Fibroblast of pulmonary artery (primary cell): Measurements from ENCODE around the gene CSTPP1.

Experiments
- DNase-seq: peaks from one replicate; pipeline ENCODE4 v3.0.0-alpha.2; 2010; ENCODE audit warnings: low read depth
- H3K4me3 ChIP-seq: replicated peaks from 2 replicates; pipeline ENCODE4 v1.5.1; 2011; ENCODE audit warnings: low read depth, mild to moderate bottlenecking, control low read depth, low read length, moderate library complexity
- TF ChIP-seq, protein P1 (sequence below): IDR thresholded peaks from 2 replicates; pipeline ENCODE4 v1.5.1; 2011; ENCODE audit warnings: mild to moderate bottlenecking, control low read depth, low read length, inconsistent platforms; ENCODE audit errors: missing control alignments

The CSTPP1 gene

DNA sequence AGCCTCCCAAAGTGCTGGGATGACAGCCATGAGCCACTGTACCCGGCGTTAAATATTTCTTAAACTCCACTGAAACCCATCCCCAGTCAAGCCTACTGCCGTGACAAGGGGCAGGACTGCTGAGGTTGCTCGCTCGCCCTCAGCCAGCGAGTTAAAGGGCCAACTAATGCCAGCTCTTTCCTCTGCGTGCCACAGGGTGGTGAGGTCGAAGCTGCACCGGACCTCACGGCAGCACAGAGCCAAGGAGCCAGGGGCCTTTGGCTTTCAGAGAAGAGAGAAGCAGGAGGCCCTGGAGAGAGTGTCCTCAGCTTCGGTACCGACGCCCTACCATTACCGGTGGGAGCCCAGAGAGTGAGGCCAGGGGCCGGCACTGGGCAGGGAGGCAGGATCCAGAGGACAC, 227.3 kb downstream of the CSTPP1 start:
- no peak for DNase-seq
- H3K4me3 ChIP-seq: no peak overlapping the region
- TF ChIP-seq, protein P1, sequence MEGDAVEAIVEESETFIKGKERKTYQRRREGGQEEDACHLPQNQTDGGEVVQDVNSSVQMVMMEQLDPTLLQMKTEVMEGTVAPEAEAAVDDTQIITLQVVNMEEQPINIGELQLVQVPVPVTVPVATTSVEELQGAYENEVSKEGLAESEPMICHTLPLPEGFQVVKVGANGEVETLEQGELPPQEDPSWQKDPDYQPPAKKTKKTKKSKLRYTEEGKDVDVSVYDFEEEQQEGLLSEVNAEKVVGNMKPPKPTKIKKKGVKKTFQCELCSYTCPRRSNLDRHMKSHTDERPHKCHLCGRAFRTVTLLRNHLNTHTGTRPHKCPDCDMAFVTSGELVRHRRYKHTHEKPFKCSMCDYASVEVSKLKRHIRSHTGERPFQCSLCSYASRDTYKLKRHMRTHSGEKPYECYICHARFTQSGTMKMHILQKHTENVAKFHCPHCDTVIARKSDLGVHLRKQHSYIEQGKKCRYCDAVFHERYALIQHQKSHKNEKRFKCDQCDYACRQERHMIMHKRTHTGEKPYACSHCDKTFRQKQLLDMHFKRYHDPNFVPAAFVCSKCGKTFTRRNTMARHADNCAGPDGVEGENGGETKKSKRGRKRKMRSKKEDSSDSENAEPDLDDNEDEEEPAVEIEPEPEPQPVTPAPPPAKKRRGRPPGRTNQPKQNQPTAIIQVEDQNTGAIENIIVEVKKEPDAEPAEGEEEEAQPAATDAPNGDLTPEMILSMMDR: no peak

DNA sequence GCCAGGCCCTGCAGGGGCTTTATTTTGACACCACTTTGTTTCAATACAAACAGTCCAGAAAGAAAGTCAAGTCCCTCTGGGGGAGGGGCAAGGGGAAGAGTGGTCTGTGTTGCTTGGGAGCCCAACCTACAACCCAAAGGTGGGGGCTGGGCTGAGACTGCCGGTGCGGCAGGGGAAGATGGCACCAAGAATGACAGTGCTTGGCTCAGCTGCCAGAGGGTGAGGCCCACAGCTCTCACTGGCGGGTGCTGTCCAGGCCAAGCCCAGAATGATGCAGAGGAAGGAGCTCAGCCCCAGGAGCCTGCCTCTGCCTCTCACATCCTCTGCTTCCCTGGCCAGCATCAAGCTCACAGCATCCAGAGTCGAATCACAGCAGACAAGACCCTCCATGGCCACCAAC, 227.8 kb downstream of the CSTPP1 start:
- DNase-seq: no peak
- TF ChIP-seq, protein P1: no peak
- no peak overlapping the region for H3K4me3 ChIP-seq

DNA sequence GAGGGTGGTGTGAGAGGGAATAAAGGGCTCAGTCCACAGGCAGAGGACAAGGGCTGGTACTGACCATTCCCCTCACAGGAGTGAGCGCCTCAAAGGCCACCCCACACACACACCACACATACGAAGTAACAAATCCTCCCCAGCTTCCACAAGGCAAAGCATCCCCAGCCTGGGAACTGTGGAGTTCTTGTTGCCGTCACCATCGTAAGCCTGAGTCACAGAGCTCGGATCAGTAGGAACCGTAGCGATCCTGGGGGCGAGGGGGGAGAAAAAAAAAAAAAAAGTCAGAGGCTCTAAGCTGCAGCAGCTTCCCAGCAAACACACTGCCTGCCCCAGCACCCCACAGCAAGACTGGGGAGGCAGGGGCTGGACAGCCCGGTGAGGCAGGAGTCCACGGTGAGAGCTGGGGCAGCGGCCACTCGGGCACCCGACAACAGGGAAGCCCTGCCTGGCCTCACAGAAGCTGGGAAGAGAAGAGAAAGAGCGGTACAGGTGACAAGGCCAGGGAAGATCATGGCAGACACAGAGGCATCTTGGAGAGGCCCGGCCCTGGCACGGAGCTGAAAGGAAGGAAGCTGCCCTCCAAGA, 228.8 kb downstream of the CSTPP1 start:
- no peak overlapping the region for H3K4me3 ChIP-seq
- TF ChIP-seq, protein P1: no peak
- DNase-seq: no peak

DNA sequence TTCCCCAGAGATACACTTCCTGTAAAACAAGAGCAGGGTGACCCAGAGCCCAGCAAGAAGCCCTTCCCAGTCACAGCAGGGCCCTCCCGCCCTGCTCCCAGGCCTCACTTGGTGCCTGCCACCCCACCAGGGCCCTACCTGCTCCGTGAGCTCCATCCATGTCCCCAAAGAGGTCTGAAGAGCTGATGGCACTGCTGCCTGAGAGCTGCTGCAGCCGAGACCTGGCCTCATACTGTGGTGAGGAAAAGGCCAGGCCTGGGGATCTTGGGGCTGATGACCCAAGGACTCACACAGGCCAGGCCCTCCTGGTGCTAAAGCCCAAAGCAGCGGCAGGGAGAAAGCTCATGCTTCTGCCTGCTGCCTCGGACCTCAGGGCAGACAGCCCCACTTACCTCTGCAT, 229.8 kb downstream of the CSTPP1 start:
- DNase-seq: no peak
- TF ChIP-seq, protein P1: no peak
- no peak overlapping the region for H3K4me3 ChIP-seq

DNA sequence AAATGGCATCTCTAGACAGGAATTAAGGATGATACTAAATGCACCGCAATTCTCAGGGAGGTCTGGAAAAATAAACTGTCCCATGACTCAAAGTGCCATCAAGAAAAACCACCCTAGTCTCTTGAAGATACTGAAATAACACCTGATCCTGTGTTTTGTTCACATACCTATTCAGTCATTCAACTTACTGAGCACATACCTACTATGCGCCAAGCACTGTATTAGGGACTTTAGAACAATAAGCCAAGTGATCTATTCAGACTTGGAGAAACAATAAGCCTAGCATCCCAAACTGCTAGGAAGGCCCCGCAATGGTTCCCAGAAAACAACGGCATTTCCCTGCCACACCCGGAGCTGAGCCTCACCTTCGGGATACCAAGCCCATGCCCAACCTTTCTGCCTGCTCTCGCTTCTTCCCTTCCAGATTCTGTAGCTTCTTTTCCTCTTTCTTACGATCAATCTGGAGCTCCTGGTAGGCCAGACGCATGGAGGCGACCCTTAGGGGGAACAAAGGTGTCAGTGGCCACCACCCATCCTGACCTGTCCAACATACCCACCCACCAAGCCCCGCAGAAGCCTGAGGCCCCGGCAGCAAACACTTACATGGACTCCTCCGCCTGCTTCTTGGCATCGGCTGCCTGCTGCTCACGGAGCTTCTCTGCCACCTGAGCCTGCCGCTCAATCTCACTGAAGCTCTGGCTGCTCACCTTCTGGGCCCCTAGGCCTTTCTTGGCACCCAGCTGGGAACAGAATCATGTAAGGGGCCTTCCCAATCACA, 234.7 kb downstream of the CSTPP1 start:
- H3K4me3 ChIP-seq: no peak overlapping the region
- DNase-seq: no peak
- TF ChIP-seq, protein P1: no peak

DNA sequence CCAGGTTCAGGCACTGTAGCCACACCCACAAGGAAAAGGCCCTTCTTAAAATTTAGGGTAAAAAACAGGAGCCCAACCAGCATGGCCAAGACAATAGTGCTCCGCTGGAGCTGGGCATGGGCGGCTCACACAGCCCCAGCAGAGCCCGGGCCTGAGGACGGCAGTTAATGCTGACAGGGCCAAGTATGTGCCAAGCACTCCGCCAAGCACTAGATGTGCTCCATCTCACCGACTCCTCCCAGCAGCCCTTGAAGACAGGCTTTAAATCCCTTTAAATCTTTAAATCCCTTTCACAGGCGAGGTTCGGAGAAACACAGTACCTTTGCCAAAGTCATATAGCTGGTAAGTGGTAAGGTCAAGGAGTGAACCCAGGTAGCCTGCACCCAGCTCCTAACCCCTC, 235.3 kb downstream of the CSTPP1 start:
- no peak overlapping the region for H3K4me3 ChIP-seq

More for the DNA sequence above, 235.3 kb downstream of the CSTPP1 start:
- DNase-seq: no peak
- TF ChIP-seq, protein P1: no peak
